Endothelial cell of umbilical vein (primary cell): Measurements from ENCODE around the gene TRAPPC6A. TPM values are rescaled to one million over a fixed set of nuclear protein-coding genes. Genes with fewer than 3 reads are reported as not detected.

ENCODE experiments used
- BruUV-seq: library from RNA; stranded (reverse); fragments of 400-500 nt; replicated peaks from 2 replicates; lab custom pipeline; 2021; lab: Mats Ljungman, UMichigan
- CTCF ChIA-PET: fragments of 300-600, 350-600 bp; sonication (Branson Sonifier 250); formaldehyde crosslinking; loops from one replicate; lab custom pipeline; 2021; ENCODE audit warnings: antibody characterized with exemption, inconsistent platforms; lab: Charles Lee
- POLR2A ChIA-PET: fragments of 300-600, 350-600 bp; sonication (Branson Sonifier 250); formaldehyde crosslinking; loops from one replicate; lab custom pipeline; 2021; ENCODE audit warnings: antibody characterized with exemption, inconsistent platforms; lab: Charles Lee
- DNase-seq: peaks from one replicate; pipeline ENCODE4 v3.0.0-alpha.2; 2011; ENCODE audit warnings: low read depth, low spot score
- FAIRE-seq: peaks from 2 replicates; lab custom pipeline; 2011; peaks lifted over from hg19 to GRCh38; lab: Jason Lieb, UNC
- H2AFZ ChIP-seq: 2 replicates; pipeline ENCODE4 v1.6.0; 2012; ENCODE audit warnings: low read depth, low read length, control low read depth, inconsistent platforms
- H3K27ac ChIP-seq: 2 replicates; pipeline ENCODE4 v1.5.1; 2011; ENCODE audit warnings: low read depth, mild to moderate bottlenecking, control low read depth, low read length, moderate library complexity; ENCODE audit not compliant: insufficient read depth
- H3K27me3 ChIP-seq, 2 experiments: 2 replicates each; pipeline versions ENCODE4 v1.6.0 to v1.6.1; 2011; ENCODE audit warnings: low read length in 2 of 2, mixed read lengths in 1 of 2; ENCODE audit not compliant: control insufficient read depth in 2 of 2, insufficient read depth in 2 of 2
- H3K36me3 ChIP-seq, 2 experiments: 2 replicates in 1 of 2; 3 replicates in 1 of 2; pipeline ENCODE4 v1.5.1; 2011; ENCODE audit warnings: low read length in 2 of 2, mild to moderate bottlenecking in 1 of 2, moderate library complexity in 1 of 2; ENCODE audit not compliant: control insufficient read depth in 2 of 2, insufficient read depth in 2 of 2; ENCODE audit errors: extremely low read depth in 1 of 2
- H3K4me1 ChIP-seq: 3 replicates; pipeline ENCODE4 v1.5.1; 2011; ENCODE audit warnings: mild to moderate bottlenecking, low read length; ENCODE audit not compliant: control insufficient read depth, insufficient read depth; ENCODE audit errors: extremely low read depth
- H3K4me2 ChIP-seq: 2 replicates; pipeline ENCODE4 v1.6.1; 2011; ENCODE audit warnings: low read length, control low read depth, mixed read lengths; ENCODE audit not compliant: insufficient read depth
- H3K4me3 ChIP-seq, 3 experiments: fragments of 200-600 bp in 1 of 3; sonication (generic), shearing (Covaris generic) in 1 of 3; replicated peaks in 1 of 3; 2 replicates each; pipeline ENCODE4 v1.5.1; 2011 to 2016; ENCODE audit warnings: control low read depth in 3 of 3, low read length in 3 of 3, mild to moderate bottlenecking in 2 of 3, inconsistent platforms in 1 of 3, low read depth in 1 of 3, moderate library complexity in 1 of 3; ENCODE audit not compliant: insufficient read depth in 1 of 3
- H3K79me2 ChIP-seq: 2 replicates; pipeline ENCODE4 v1.6.0; 2012; ENCODE audit warnings: low read length, inconsistent platforms; ENCODE audit not compliant: control insufficient read depth, insufficient read depth
- H3K9ac ChIP-seq: replicated peaks from 2 replicates; pipeline ENCODE3; 2011; ENCODE audit warnings: low read length, control low read depth; ENCODE audit not compliant: insufficient read depth; ENCODE audit errors: extremely low read depth
- H3K9me1 ChIP-seq: replicated peaks from 3 replicates; pipeline ENCODE4 v1.6.0; 2011; ENCODE audit warnings: mild to moderate bottlenecking, low read length; ENCODE audit not compliant: control insufficient read depth, insufficient read depth; ENCODE audit errors: extremely low read depth
- H3K9me3 ChIP-seq: replicated peaks from 2 replicates; pipeline ENCODE4 v1.5.1; 2012; ENCODE audit warnings: low read length, inconsistent platforms; ENCODE audit not compliant: control insufficient read depth, insufficient read depth
- H4K20me1 ChIP-seq: replicated peaks from 2 replicates; pipeline ENCODE3; 2011; ENCODE audit warnings: mild to moderate bottlenecking, low read length; ENCODE audit not compliant: control insufficient read depth, insufficient read depth; ENCODE audit errors: extremely low read depth
- CTCF ChIP-seq, 2 donors: IDR thresholded peaks; 1 replicate in 1 of 2; 2 replicates in 1 of 2; pipeline ENCODE4 v1.5.1; 2011; ENCODE audit warnings: low read length in 2 of 2, mild to moderate bottlenecking in 2 of 2, moderate library complexity in 2 of 2, control low read depth in 1 of 2, inconsistent platforms in 1 of 2, low read depth in 1 of 2; ENCODE audit not compliant: insufficient read depth in 1 of 2; ENCODE audit errors: extremely low read depth in 1 of 2
- EZH2 ChIP-seq: IDR thresholded peaks from 2 replicates; pipeline ENCODE4 v1.6.1; 2012; ENCODE audit warnings: borderline replicate concordance, low read depth, mild to moderate bottlenecking, moderate library complexity, low read length, inconsistent platforms; ENCODE audit not compliant: severe bottlenecking
- FOS ChIP-seq: IDR thresholded peaks from 2 replicates; pipeline ENCODE4 v1.6.1; 2011; ENCODE audit warnings: mild to moderate bottlenecking, low read length, moderate library complexity, borderline replicate concordance; ENCODE audit not compliant: insufficient read depth
- GATA2 ChIP-seq: IDR thresholded peaks from 2 replicates; pipeline ENCODE4 v1.7.0; 2011; ENCODE audit warnings: low read depth, mild to moderate bottlenecking, moderate library complexity, mixed read lengths, low read length; ENCODE audit not compliant: insufficient read length, insufficient read depth
- JUN ChIP-seq: IDR thresholded peaks from 2 replicates; pipeline ENCODE4 v1.6.1; 2011; ENCODE audit warnings: borderline replicate concordance, low read depth; ENCODE audit not compliant: insufficient read length, insufficient read depth
- MAX ChIP-seq: IDR thresholded peaks from 2 replicates; pipeline ENCODE4 v1.6.1; 2011; ENCODE audit not compliant: insufficient read depth, insufficient read length
- MYC ChIP-seq: IDR thresholded peaks from one replicate; pipeline ENCODE4 v1.6.1; 2011; ENCODE audit warnings: mild to moderate bottlenecking, low read depth, low read length
- POLR2A ChIP-seq: IDR thresholded peaks from 2 replicates; pipeline ENCODE4 v1.6.1; 2012; ENCODE audit warnings: low read depth, mild to moderate bottlenecking, control low read depth, low read length
- POLR2AphosphoS5 ChIP-seq: IDR thresholded peaks from 2 replicates; pipeline ENCODE4 v1.6.1; 2012; ENCODE audit warnings: low read depth, mild to moderate bottlenecking, control low read depth, low read length, moderate library complexity; ENCODE audit not compliant: insufficient read depth
- dilution Hi-C: fragments of 300-500 bp; cut with MboI; formaldehyde crosslinking; loops from one replicate; pipeline ENCODE4 v1.15.0; 2019; ENCODE audit warnings: low sequenced_read_pairs; ENCODE audit not compliant: extremely low pct_ligation_motif_present
- intact Hi-C: fragments of 100-400 bp; cut with micrococcal nuclease; formaldehyde crosslinking; loops from one replicate; pipeline ENCODE4 v1.10.0; 2022
- polyA plus RNA-seq, 4 experiments: library from polyadenylated mRNA; depleted of rRNA in 3 of 4; stranded (reverse) in 3 of 4; unstranded in 1 of 4; fragments of >200 nt; gene quantifications; 2 replicates each; pipeline versions ENCODE4 v1.2.1 to v1.2.3, GENCODE V29; 2011 to 2012; ENCODE audit warnings: missing spikeins in 1 of 4
- total RNA-seq: library from RNA; stranded (reverse); gene quantifications from 2 replicates; pipeline ENCODE4 v1.2.3, GENCODE V29; 2021

TRAPPC6A gene
- total and polyA plus RNA-seq, 2 donors (not counting 3 experiments of a cell fraction or from before 2014, with no cell fraction given): 18.1 to 45.4 TPM

- no peaks in the 10 kb centered on the region for H3K9me3 ChIP-seq
- H3K4me3 ChIP-seq: no peak overlapping the region
- H3K9me1 ChIP-seq: no peaks in the 10 kb centered on the region
- H3K27me3 ChIP-seq: no peaks in the 10 kb centered on the region
- POLR2A ChIA-PET: no interaction called here
- DNase-seq (no peak), FAIRE-seq (peak; percentile 64)
- H3K9ac ChIP-seq: no peak overlapping the region
- H4K20me1 ChIP-seq: no peaks in the 10 kb centered on the region
- no peak overlapping the region for H3K4me2 ChIP-seq
- no peaks in the 10 kb centered on the region for H3K36me3 ChIP-seq
- dilution Hi-C loops: no loop called here
- no peaks in the 10 kb centered on the region for H3K79me2 ChIP-seq
- peaks cover 21% of the 10 kb centered on the region for H3K4me1 ChIP-seq
- H3K27ac ChIP-seq: peak overlapping the region; percentile 21
- TF ChIP-seq JUN: no peak
- H2AFZ ChIP-seq: no peak overlapping the region
- intact Hi-C loops: no loop called here
- no TSS peak for BruUV-seq
- CTCF ChIA-PET: interaction anchor here (2.0 to 2.1 kb wide), 2 partner anchors 10 to 47 kb away, joined by 6 to 7 read pairs; no protein-coding TSS in a partner anchor
Observed at GRCh38 chr19:45172173-45172572, 5.9 kb downstream of the TRAPPC6A start.

GRCh38 chr19:45171211-45171623, 6.8 kb downstream of the TRAPPC6A start:
- Histone ChIP-seq H3K9ac (peak overlapping the region; percentile 41), H3K27me3 (no peaks in the 10 kb centered on the region), H4K20me1 (no peaks in the 10 kb centered on the region), H3K27ac (peak overlapping the region; percentile 84), H3K4me3 (peak overlapping the region in 1 of 3 experiments; percentile 11), H3K9me3 (no peaks in the 10 kb centered on the region), H2AFZ (peak overlapping the region; percentile 22), H3K9me1 (no peaks in the 10 kb centered on the region), H3K36me3 (no peaks in the 10 kb centered on the region), H3K4me2 (peak overlapping the region; percentile 87), H3K4me1 (peaks cover 21% of the 10 kb centered on the region), H3K79me2 (no peaks in the 10 kb centered on the region)
- FAIRE-seq (peak; percentile 98), DNase-seq (peak; percentile 72)
- TF ChIP-seq EZH2 (no peak), POLR2AphosphoS5 (peak; percentile 82), CTCF (IDR thresholded peaks at IDR 0.05; ENCODE audit: extremely low read depth in 1 of 2, insufficient read depth in 1 of 2, low read depth in 1 of 2, low read length in 2 of 2) (no peak), MYC (no peak), POLR2A (no peak), FOS (peak; percentile 15), MAX (no peak), JUN (no peak), GATA2 (peak; percentile 88)
- POLR2A ChIA-PET: no interaction called here
- CTCF ChIA-PET: interaction anchor here (0.8 to 2.1 kb wide), 3 partner anchors 9 to 110 kb away, joined by 3 to 7 read pairs (median 6); no protein-coding TSS in a partner anchor
- BruUV-seq: no TSS peak
- dilution Hi-C loops (no loop called here), intact Hi-C loops (loop anchor here (1.0 kb wide), 1 partner anchor 9 kb away; no protein-coding TSS in a partner anchor)
